Neutrophil (primary cell): ENCODE data around the gene HMX2.

Experiments used
- H3K27ac ChIP-seq: fragments of 200-600 bp; sonication (generic); 2 replicates; pipeline ENCODE4 v1.5.1; 2016; ENCODE audit warnings: mild to moderate bottlenecking, moderate library complexity
- H3K27me3 ChIP-seq: fragments of 200-600 bp; sonication (generic); 2 replicates; pipeline ENCODE4 v1.6.0; 2016; ENCODE audit warnings: mild to moderate bottlenecking
- H3K36me3 ChIP-seq: fragments of 200-600 bp; sonication (generic); 2 replicates; pipeline ENCODE4 v1.5.1; 2017
- H3K4me1 ChIP-seq, 2 experiments: fragments of 200-600 bp in 1 of 2; sonication (generic) in 1 of 2; 1 replicate in 1 of 2; 2 replicates in 1 of 2; pipeline versions ENCODE4 v1.5.1 to v1.6.1; 2013 to 2016; ENCODE audit warnings: low read depth in 1 of 2, low read length in 1 of 2, mild to moderate bottlenecking in 1 of 2, moderate library complexity in 1 of 2; ENCODE audit not compliant: control insufficient read depth in 1 of 2, insufficient read depth in 1 of 2
- H3K4me3 ChIP-seq, 2 experiments: fragments of 200-600 bp in 1 of 2; sonication (generic) in 1 of 2; 1 replicate in 1 of 2; 2 replicates in 1 of 2; pipeline ENCODE4 v1.5.1; 2013 to 2016; ENCODE audit warnings: low read depth in 1 of 2, low read length in 1 of 2, mild to moderate bottlenecking in 1 of 2, moderate library complexity in 1 of 2
- H3K9me3 ChIP-seq: fragments of 200-600 bp; sonication (generic); 2 replicates; pipeline ENCODE4 v1.5.1; 2016
- CTCF ChIP-seq: fragments of 200-600 bp; sonication (generic); IDR thresholded peaks from 2 replicates; pipeline ENCODE4 v1.5.1; 2016; ENCODE audit warnings: antibody characterized with exemption

Gene HMX2

DNA sequence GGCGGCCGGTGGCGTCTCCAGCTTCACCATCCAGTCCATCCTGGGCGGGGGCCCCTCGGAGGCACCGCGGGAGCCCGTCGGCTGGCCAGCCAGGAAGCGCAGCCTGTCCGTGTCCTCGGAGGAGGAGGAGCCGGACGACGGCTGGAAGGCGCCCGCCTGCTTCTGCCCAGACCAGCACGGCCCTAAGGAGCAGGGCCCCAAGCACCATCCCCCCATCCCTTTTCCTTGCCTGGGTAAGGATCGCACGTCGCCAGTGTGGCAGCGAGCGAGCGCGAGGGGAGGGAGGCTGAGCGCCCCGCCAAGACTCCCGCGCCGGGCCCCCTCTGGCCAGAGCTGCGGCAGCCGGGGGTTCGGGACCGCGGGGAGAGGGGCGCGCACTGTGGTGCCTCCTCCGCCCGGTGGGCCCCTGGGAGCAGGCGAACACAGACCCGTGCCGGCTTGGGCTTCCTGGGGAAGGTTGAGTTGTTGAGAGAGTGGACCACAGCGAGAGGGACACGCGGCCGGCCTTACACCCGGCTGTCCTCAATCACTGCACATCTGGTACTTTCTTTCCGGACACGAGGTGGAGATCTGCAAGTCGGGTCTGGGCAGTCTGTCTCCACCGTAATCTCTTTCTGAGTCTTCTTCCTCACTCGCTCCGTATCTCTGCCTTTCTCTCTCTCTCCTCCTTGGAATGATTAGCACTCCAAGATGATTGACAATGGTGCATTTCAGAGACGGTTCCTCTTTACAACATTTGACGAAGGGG, 652 bp downstream of the HMX2 start:
- Histone ChIP-seq H3K27me3 (peaks cover 100% of the 10 kb centered on the region), H3K4me3 (no peak overlapping the region), H3K9me3 (no peaks in the 10 kb centered on the region), H3K4me1 (peaks cover 24 to 47% of the 10 kb centered on the region in 2 experiments), H3K27ac (no peak overlapping the region), H3K36me3 (no peaks in the 10 kb centered on the region)
- TF ChIP-seq CTCF, result no peak

- Histone ChIP-seq H3K36me3 (no peaks in the 10 kb centered on the region), H3K27ac (no peak overlapping the region), H3K27me3 (peaks cover 97% of the 10 kb centered on the region), H3K4me3 (no peak overlapping the region), H3K4me1 (peaks cover 24 to 51% of the 10 kb centered on the region in 2 experiments), H3K9me3 (no peaks in the 10 kb centered on the region)
- no peak for TF ChIP-seq CTCF
These were observed 1.2 kb downstream of the HMX2 start for GRCh38 chr10:123149162-123149567.

- Histone ChIP-seq H3K27me3 (peaks cover 91% of the 10 kb centered on the region), H3K4me1 (peaks cover 25 to 55% of the 10 kb centered on the region in 2 experiments), H3K9me3 (no peaks in the 10 kb centered on the region)
These were observed 1.8 kb downstream of the HMX2 start for GRCh38 chr10:123149568-123150270.

GRCh38 chr10:123150271-123150985, 2.5 kb downstream of the HMX2 start:
- no peaks in the 10 kb centered on the region for H3K9me3 ChIP-seq
- peaks cover 84% of the 10 kb centered on the region for H3K27me3 ChIP-seq
- no peaks in the 10 kb centered on the region for H3K36me3 ChIP-seq
- H3K4me1 ChIP-seq, result peaks cover 31 to 62% of the 10 kb centered on the region in 2 experiments
- H3K4me3 ChIP-seq, result peak overlapping the region in 1 of 2 experiments; percentile 28
- TF ChIP-seq CTCF, result no peak
- H3K27ac ChIP-seq, result no peak overlapping the region

More at GRCh38 chr10:123149568-123150270, 1.8 kb downstream of the HMX2 start:
- H3K4me3 ChIP-seq, result peak overlapping the region in 1 of 2 experiments; percentile 28
- no peak overlapping the region for H3K27ac ChIP-seq
- no peak for TF ChIP-seq CTCF
- H3K36me3 ChIP-seq, result no peaks in the 10 kb centered on the region

DNA sequence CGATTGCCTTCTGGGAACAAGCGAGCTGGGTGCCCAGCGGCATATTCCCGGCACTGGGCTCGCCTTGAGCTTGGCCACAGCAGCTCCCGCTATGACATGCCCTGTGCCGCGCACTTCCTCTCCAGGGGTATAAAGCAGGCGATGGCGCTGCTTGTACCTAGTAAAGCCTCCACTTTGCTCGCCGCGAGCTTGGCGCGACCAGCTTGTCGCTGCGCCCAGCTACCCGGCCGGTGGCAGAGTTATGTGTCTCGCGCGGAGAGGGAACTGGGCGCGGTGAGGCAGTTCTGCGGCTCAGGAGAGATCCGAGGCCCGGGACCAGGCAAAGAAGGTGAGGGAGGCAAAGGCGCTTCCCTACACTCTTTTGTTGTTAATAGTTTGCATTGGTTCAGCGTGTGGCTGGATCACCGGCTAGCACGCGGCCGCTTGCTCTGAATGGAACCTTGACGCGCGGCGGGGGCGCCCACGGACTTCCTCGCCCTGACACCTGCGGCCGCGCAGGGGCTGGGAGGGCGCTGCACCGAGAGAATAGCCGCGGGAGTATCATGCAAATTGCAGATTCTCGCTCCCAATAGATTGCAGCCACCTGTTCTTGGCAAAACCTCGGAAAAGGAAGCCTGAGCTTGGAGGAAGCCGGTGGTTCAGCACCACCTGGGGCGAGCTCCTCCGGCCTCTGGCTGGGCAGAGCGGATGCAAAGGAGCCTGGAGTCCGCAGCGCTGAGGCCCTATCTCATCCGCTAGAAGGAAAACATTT, 3.2 kb downstream of the HMX2 start:
- peak overlapping the region in 1 of 2 experiments; percentile 12 for H3K4me3 ChIP-seq
- H3K27ac ChIP-seq, result no peak overlapping the region
- H3K27me3 ChIP-seq, result peaks cover 77% of the 10 kb centered on the region

More for the DNA sequence above, 3.2 kb downstream of the HMX2 start:
- Histone ChIP-seq H3K9me3 (no peaks in the 10 kb centered on the region), H3K4me1 (peaks cover 31 to 65% of the 10 kb centered on the region in 2 experiments), H3K36me3 (peaks cover 5% of the 10 kb centered on the region)
- no peak for TF ChIP-seq CTCF
